NCI-H1105 treated with DMSO at 0.1 percent for 48 hours (cell line): Measurements from ENCODE around the gene SPINK1.
A peak's percentile ranks its signal among the peaks of the same experiment; 100 is the strongest.
"Not testable (repeated sequence)": the region's sequence is repeated elsewhere in the genome, so short reads cannot be mapped to it uniquely, and the experiment has no call there.

Source experiments
- DNase-seq: peaks from one replicate; lab custom pipeline; 2025; lab: John Stamatoyannopoulos, UW

SPINK1 gene

GRCh38 chr5:147831465-147831864 is at the start of gene SPINK1:
TSS of gene SPINK1 (minus strand) at chr5:147831671. CDS start at chr5:147831577, 94 bp downstream.
- no peak for DNase-seq

- no peak for DNase-seq
Observed at GRCh38 chr5:147880487-147880886, 49.0 kb upstream of the SPINK1 start.

DNA sequence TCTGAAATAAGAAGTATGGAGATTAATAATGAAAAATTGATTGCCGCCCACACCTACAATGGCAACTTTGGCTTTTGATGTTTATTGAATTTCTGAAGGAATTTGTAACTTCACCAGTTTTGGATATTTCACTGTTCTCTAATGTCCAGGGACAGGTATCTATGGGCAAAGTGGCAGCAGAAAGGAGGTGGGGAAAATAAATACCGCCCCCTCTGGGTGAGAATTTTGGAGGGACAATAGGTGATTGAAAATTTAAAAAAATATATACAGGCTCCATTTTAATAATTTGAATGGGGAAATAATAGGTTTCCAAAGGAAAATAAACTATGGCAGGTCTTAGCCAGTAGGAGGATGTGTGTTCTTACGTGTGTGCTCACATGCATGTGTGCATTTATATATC is 48.3 kb upstream of the SPINK1 start:
- DNase-seq, result no peak

DNA sequence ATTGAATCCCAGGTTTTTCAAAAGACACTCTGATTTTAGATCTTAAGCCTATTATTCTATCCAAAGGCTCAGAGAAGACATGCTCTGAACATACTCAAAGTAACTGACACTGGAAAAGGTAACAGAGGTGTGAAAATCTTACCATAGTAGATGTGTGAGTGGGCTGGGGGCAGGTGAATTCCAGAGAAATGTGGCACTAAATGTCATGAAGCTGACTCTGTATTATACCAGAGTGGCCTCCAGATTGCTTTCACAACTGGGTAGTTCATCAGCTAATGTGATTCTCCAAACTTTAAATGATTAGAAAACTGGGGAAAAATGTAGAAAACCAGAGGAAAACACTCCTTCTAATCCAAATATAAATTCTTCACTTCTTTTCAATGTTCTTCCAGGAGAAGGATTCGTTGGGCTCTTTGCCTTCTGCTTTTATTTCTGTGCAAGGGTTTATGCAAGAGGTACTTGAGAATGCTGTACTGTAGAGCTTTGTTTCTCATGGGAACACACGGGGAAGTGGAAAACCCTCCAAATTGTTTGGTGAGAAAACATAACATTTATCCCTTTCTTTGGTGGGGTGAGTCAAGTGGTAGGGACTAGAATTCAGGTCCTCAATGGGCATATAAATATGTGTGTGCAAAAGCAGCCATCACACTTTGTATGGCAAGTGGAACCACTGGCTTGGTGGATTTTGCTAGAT is 46.7 kb upstream of the SPINK1 start, which contains the start of gene SCGB3A2:
Gene SCGB3A2 (plus strand): TSS at position 646 of the 694 bp plus-strand sequence. CDS start 93 bp downstream, outside the sequence.
- DNase-seq, result no peak

- no peak for DNase-seq
Observed at GRCh38 chr5:147876626-147877025, 45.2 kb upstream of the SPINK1 start.

DNA sequence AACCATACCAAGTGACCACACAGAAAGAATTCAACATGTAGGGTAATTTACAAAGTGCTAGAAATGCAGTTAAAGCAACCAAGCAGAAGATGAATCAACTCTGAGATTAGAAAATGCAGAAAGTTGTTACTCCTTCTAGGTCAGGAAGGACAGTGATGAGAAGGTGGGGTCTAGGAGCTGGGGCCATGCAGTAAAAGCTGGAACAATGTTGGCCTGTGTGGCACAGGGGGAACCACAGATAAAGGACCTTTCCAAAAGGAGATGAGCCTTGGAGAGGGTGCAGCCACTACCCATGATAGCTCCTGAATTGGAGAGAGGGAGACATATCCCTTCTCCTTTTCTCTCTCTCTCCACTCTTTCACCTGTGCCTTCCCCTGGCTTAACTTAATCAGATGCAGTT is 44.7 kb upstream of the SPINK1 start:
- DNase-seq, result no peak

DNA sequence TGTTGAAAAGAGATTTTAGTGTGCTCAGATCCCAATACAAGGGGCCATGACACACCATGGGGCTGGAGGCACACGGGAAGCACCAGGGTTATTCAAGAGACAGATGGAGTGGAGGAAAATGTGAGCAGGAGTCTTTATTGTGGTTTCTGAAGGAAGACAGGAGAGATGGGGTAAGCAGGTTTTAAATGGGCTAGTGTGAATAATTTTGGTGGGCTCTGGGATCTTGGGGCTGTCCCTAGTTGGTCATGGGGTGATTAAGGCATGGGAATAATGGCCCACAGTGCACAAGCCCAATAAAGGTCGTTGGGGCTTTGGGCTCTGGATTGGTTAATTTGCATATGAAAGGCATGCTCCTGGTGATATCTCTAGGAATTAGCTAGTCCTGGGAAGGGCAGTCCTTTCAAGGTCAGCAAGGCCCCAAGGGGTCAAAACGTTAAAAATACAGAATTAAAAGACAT is 43.5 kb upstream of the SPINK1 start:
- DNase-seq, result no peak

- not testable (repeated sequence) for DNase-seq
Observed at GRCh38 chr5:147874118-147874875, 42.8 kb upstream of the SPINK1 start.

- DNase-seq, result not testable (repeated sequence)
Observed at GRCh38 chr5:147872744-147873435, 41.4 kb upstream of the SPINK1 start.

GRCh38 chr5:147871980-147872549 is 40.6 kb upstream of the SPINK1 start:
- DNase-seq, result not testable (repeated sequence)

GRCh38 chr5:147869892-147870291 is 38.4 kb upstream of the SPINK1 start:
- not testable (repeated sequence) for DNase-seq

DNA sequence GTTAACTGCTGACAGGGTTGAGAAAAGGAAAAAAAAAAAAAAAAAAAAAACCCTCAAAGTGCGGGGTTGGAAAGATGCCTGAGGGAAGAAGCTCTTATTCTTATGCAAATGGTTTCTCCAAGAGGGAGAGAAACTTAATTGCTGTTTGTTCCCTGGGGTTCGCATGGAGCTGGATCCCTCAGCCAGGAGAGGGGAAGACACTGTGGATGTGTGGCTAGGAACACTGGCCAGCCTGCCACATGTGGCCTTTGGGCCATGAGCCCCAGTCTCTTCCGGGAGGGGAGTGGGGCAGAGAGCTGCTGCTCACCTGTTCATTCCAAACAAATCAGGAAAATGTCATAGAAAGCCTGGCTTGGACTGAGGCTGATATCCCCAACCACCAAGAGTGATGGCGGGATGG is 37.6 kb upstream of the SPINK1 start:
- DNase-seq, result no peak

- DNase-seq, result peak; percentile 30
Observed at GRCh38 chr5:147863454-147864158, 32.1 kb upstream of the SPINK1 start.

DNA sequence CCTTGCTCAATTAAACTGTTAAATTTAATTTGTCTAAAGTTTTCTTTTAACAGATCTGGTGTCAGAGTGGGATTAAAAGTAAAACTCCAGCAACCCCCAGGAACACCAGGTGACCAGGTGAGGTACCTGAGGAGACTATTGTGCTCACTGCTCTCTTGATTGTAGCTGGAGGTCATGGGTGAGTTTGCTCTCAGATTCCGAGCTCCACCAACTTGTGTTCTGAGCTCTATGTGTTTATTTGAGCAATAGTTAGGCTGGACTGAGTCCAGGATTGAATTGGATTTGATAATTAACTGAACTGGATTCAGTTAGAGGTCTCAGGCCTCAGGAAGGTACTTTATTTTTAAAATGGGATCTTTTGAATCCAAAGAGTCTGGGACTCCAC is 29.2 kb upstream of the SPINK1 start:
- DNase-seq, result peak; percentile 35

GRCh38 chr5:147859962-147860640 is 28.6 kb upstream of the SPINK1 start:
- no peak for DNase-seq

DNA sequence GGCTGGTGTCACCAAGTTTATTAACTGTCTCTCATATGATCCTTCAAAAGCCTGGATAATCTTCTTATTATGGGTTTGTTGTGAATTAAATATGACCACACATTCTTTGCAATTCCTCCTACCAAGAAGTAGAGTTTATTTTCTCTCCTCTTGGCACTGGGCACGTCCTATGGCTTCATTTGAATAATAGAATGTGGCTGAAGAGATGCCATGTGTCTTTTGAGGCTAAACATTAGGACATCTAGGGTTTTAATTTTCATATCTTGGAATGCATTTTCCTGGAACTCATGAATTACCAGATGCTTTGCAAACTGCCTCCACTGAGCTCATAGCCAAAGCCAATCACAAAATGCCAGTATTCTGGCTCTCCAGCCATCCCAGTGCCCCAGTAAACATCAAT is 27.1 kb upstream of the SPINK1 start:
- DNase-seq, result no peak

DNA sequence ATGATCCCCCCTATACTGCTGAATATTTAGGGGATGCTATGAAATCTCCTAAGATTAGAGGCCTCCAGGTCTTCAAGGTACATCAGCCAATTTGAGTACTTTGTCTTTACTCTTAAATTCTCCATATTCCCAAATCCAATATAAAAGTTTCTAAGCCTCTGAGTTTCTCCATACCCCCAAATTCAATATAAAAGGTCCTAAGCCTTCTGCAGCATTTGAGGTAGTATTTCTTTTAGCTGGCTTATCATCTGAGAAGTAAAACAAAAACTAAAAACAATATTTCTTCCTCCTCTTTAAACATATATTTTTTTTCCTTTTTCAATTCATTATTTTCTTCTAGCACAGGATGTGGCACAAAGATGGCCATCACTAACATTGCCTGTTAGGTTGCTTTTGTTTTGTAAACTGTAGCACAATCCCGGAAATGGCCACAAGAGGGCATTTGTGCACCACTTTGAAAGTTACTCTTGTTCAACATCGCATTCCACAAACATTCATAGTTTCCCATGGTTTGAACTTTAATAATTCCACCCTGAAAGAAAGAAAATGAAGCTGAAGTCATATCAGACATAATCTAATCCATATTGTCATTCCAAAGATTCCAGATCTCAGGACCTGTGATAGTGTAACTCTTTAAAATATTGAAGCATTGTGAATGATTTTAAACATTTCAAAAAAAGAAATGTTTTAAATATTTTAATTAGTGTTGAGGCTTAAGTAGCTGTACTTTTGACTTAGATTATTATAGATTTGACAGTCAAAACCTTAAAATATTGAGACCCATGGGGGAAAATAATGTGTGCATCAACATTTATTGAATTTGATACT is 26.0 kb upstream of the SPINK1 start:
- DNase-seq, result peak; percentile 14

GRCh38 chr5:147856801-147857200 is 25.3 kb upstream of the SPINK1 start:
- no peak for DNase-seq

DNA sequence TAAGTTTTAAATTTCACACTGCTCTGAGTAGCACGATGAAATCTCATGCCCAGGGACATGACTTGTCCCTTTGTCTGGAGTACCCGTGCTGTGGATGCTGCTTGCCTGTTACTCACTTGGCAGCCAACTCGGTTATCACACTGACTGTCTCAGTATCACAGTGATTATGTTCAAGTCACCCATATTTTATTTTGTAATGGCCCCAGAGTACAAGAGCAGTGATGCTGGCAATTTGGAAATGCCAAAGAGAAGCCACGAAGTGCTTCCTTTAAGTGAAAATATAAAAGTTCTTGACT is 24.3 kb upstream of the SPINK1 start:
- no peak for DNase-seq
